Osteoblast (primary cell): ENCODE measurements around the gene IL31RA. TPM values are rescaled to one million over a fixed set of nuclear protein-coding genes. Genes with fewer than 3 reads are reported as not detected.

Experiments used
- DNase-seq: peaks from one replicate; pipeline ENCODE4 v3.0.0; 2011; ENCODE audit warnings: low spot score, mixed read lengths; ENCODE audit not compliant: insufficient read length; ENCODE audit errors: missing footprints
- H2AFZ ChIP-seq: 2 replicates; pipeline ENCODE4 v1.6.0; 2011; ENCODE audit warnings: mild to moderate bottlenecking, low read length
- H3K27ac ChIP-seq: 2 replicates; pipeline ENCODE4 v1.5.1; 2011; ENCODE audit warnings: mild to moderate bottlenecking, low read depth, low read length, moderate library complexity
- H3K27me3 ChIP-seq: 2 replicates; pipeline ENCODE4 v1.6.0; 2012; ENCODE audit warnings: mild to moderate bottlenecking, control low read depth, inconsistent platforms, low read length, moderate library complexity; ENCODE audit not compliant: insufficient read depth
- H3K36me3 ChIP-seq: 2 replicates; pipeline ENCODE4 v1.5.1; 2011; ENCODE audit warnings: mild to moderate bottlenecking, low read length, control low read depth, moderate library complexity; ENCODE audit not compliant: insufficient read depth
- H3K4me1 ChIP-seq: 2 replicates; pipeline ENCODE4 v1.5.1; 2011; ENCODE audit warnings: mild to moderate bottlenecking, low read length, control low read depth, moderate library complexity; ENCODE audit not compliant: insufficient read depth
- H3K4me2 ChIP-seq: 2 replicates; pipeline ENCODE4 v1.6.0; 2011; ENCODE audit warnings: mild to moderate bottlenecking, low read length; ENCODE audit not compliant: insufficient read depth
- H3K4me3 ChIP-seq: fragments of 200-600 bp; sonication (generic); 3 replicates; pipeline ENCODE4 v1.5.1; 2012; ENCODE audit warnings: mild to moderate bottlenecking, low read length, inconsistent platforms; ENCODE audit not compliant: insufficient read depth
- H3K79me2 ChIP-seq: 2 replicates; pipeline ENCODE4 v1.6.0; 2012; ENCODE audit warnings: mild to moderate bottlenecking, low read length, control low read depth, inconsistent platforms; ENCODE audit not compliant: insufficient read depth
- H3K9me3 ChIP-seq: 2 replicates; pipeline ENCODE4 v1.5.1; 2011; ENCODE audit warnings: low read depth, low read length, control low read depth
- H4K20me1 ChIP-seq: 2 replicates; pipeline ENCODE4 v1.6.0; 2012; ENCODE audit warnings: mild to moderate bottlenecking, low read length, control low read depth; ENCODE audit not compliant: insufficient read depth
- CTCF ChIP-seq: IDR thresholded peaks from 2 replicates; pipeline ENCODE4 v1.5.1; 2011; ENCODE audit warnings: mild to moderate bottlenecking, low read depth, low read length, moderate library complexity; ENCODE audit errors: extremely low read depth
- total RNA-seq: library from RNA; depleted of rRNA; stranded (reverse); fragments of >200 nt; gene quantifications from 2 replicates; pipeline ENCODE4 v1.2.3, GENCODE V29; 2012

The IL31RA gene
- total RNA-seq, 1 donor: 0.36 TPM

DNA sequence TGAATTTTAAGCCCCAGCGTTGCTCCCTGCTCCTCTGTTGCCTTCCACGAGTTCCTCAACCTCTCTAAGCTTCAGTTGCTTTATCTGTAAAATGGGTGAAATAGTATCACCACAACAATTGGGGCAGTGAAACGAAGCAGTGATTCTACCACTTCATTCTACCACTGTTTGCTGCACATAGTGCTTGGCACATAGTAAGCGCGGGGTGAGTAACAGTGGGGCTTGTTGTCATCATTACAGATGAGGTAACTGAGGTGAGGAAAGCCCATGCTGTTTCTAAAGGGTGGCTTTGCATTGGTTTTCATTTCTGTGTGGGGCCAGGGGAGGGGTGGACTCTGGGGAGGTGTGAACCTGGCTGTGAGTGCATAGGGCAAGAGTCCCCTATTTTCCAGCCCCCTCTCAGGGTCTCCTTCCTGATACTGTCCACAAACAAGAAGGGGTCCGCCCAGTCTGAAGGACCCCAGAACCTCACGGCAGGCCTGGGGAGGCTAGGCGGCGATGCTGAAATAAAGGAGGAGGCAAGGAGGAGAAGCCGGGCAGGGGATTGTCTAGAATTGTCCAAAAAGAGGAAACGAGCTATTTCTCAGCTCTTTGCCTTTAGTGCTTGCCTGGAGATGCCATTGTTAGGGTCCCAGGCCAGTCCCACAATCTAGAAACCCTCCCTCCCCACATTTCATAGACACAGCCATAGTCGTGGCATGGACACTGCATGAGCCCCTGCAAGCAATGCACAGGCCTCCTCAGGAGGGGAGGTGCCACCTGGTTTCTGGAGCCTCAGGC lies 78.1 kb downstream of the IL31RA start:
- Histone ChIP-seq H3K9me3 (no peaks in the 10 kb centered on the region), H2AFZ (no peak overlapping the region), H3K79me2 (no peaks in the 10 kb centered on the region), H3K27ac (no peak overlapping the region), H3K4me1 (no peaks in the 10 kb centered on the region), H3K4me3 (no peak overlapping the region), H4K20me1 (no peaks in the 10 kb centered on the region), H3K36me3 (no peaks in the 10 kb centered on the region), H3K27me3 (no peaks in the 10 kb centered on the region), H3K4me2 (no peak overlapping the region)
- TF ChIP-seq CTCF: no peak
- DNase-seq: no peak

DNA sequence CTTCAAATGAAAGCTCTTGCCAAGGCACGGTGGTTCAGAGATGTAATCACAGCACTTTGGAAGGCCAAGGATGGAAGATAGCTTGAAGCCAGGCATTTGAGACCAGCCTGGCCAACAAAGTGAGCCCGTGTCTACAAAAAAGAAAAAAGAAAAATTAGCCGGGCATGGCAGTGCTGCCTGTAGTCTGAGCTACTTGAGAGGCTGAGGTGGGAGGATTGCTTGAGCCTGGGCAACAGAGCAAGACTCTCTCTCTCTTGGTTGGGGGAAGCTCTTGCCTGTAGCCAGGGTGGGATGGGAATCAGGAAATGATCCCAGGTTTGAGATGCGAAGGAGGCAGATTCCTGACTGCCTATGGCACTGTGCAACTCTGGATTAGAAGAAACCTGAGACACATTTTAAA lies 81.5 kb downstream of the IL31RA start:
- Histone ChIP-seq H2AFZ (no peak overlapping the region), H3K27ac (no peak overlapping the region), H3K4me1 (peaks cover 14% of the 10 kb centered on the region), H3K4me3 (no peak overlapping the region), H3K36me3 (peaks cover 8% of the 10 kb centered on the region), H3K9me3 (no peaks in the 10 kb centered on the region), H3K27me3 (no peaks in the 10 kb centered on the region), H4K20me1 (peaks cover 5% of the 10 kb centered on the region), H3K4me2 (no peak overlapping the region), H3K79me2 (no peaks in the 10 kb centered on the region)
- no peak for TF ChIP-seq CTCF
- no peak for DNase-seq

DNA sequence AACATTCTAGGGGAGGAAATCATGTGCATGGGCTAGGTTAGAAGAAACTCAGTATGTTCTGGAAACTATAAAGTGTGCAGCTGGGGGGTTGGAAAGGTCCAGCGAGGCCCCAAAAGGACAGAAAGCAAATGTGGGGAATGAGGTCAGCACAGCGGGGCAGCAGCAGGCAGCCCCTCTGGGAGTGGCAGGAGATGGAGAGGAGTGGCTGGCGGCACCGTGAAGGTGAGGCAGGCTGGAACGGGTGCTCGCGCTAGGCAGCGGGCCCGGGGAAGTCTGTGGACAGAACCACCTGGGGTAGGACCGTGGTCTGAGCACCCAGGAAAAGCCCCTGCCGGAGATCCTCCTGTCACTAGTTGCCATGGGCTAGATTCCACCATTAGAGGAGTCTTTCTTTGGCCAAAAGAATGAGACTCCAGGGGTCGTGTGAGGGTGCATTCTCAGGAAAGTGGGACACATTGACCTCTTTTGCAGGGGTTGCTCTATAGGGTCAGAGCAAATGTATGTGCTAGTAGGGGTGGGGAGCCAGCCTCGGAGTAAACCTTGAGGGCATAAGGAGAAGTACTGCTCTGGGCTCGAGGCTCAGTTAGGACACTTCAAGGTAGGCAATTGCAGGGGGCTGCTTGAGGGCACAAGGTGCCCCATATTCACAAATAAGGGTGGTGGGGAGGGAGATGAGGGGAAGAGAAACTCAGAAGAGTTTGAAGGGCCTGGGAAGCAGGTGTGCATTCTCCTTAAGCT lies 82.4 kb downstream of the IL31RA start:
- no peak for DNase-seq
- no peaks in the 10 kb centered on the region for H3K79me2 ChIP-seq

More for the DNA sequence above, 82.4 kb downstream of the IL31RA start:
- Histone ChIP-seq H3K27ac (no peak overlapping the region), H3K9me3 (no peaks in the 10 kb centered on the region), H3K27me3 (no peaks in the 10 kb centered on the region), H2AFZ (no peak overlapping the region), H4K20me1 (peaks cover 5% of the 10 kb centered on the region), H3K4me1 (peaks cover 14% of the 10 kb centered on the region), H3K36me3 (peaks cover 14% of the 10 kb centered on the region), H3K4me3 (no peak overlapping the region), H3K4me2 (no peak overlapping the region)
- no peak for TF ChIP-seq CTCF
